ENCODE results near the gene PRKX. TPM values are rescaled to one million over a fixed set of nuclear protein-coding genes. Genes with fewer than 3 reads are reported as not detected.

PRKX gene
- total and polyA plus RNA-seq, 2 of the 8 experiments (the other 6 are each of a cell fraction or from before 2014, with no cell fraction given), result 19.4 to 55.3 TPM

DNA sequence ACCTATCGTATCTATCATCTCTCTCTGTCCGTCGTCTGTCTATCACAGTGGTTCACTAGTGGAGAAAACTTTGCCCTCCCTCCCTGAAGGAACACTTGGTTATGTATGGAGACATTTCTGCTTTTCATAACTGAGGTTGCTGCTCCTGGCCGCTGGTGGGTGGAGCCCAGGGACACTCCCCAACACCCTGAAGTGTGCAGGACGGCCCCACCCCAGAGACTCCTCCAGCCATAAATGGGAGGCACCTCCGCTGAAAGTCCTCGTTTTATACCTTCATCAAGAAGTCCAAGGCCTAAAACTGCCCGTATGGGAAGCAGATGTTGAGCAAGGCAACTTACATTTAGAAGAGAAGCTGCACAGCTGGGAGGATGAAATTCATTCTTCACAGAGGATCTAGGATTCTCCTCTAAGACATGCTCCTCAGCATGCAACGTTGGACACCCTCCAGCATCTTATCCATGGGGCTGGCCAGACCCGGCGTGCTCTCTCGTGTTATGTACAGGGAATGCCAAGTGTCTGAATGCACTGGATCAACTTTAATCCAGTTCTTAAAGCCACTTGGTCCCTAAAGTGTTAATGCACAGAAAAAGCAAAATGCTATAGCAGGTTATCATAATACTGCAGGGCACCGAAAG is 43.5 kb downstream of the PRKX start:
- TF ChIP-seq, protein P1, sequence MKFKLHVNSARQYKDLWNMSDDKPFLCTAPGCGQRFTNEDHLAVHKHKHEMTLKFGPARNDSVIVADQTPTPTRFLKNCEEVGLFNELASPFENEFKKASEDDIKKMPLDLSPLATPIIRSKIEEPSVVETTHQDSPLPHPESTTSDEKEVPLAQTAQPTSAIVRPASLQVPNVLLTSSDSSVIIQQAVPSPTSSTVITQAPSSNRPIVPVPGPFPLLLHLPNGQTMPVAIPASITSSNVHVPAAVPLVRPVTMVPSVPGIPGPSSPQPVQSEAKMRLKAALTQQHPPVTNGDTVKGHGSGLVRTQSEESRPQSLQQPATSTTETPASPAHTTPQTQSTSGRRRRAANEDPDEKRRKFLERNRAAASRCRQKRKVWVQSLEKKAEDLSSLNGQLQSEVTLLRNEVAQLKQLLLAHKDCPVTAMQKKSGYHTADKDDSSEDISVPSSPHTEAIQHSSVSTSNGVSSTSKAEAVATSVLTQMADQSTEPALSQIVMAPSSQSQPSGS (IDR thresholded peaks at IDR 0.05; ENCODE audit: low read length), result no peak
- TF ChIP-seq TEAD4 (IDR thresholded peaks at IDR 0.05; ENCODE audit: low read depth, low read length) (no peak), EP300 (IDR thresholded peaks at IDR 0.05; ENCODE audit: borderline replicate concordance in 1 of 2, low read depth in 2 of 2, low read length in 2 of 2) (no peak), CBX5 (IDR thresholded peaks at IDR 0.05; ENCODE audit: low read depth, low read length) (no peak), POLR2A (IDR thresholded peaks at IDR 0.05; ENCODE audit: control extremely low read depth in 1 of 2, low read depth in 2 of 2, low read length in 2 of 2) (no peak), RNF2 (IDR thresholded peaks at IDR 0.05; ENCODE audit: borderline replicate concordance, low read depth, low read length, missing control alignments, poor library complexity, severe bottlenecking) (no peak), CHD2 (IDR thresholded peaks at IDR 0.05; ENCODE audit: low read length) (no peak), POLR2AphosphoS5 (IDR thresholded peaks at IDR 0.05; ENCODE audit: low read depth, low read length) (no peak), ASH2L (IDR thresholded peaks at IDR 0.05; ENCODE audit: low read length) (no peak)
- Histone ChIP-seq H3K4me1 (replicated peaks in 1 of 4; ENCODE audit: control insufficient read depth in 3 of 4, insufficient read depth in 4 of 4, low read length in 3 of 4) (no peaks in the 10 kb centered on the region), H4K8ac (ENCODE audit: extremely low read depth, insufficient read depth, low read length) (no peak overlapping the region), H4K91ac (replicated peaks; ENCODE audit: insufficient read length, low read length) (no peak overlapping the region), H3K4ac (replicated peaks; ENCODE audit: insufficient read length, low read depth, low read length) (no peak overlapping the region), H3K23me2 (ENCODE audit: low read depth, low read length) (no peaks in the 10 kb centered on the region), H3K56ac (replicated peaks; ENCODE audit: insufficient read length, low read depth, low read length) (no peak overlapping the region), H3K14ac (ENCODE audit: insufficient read length) (no peak overlapping the region), H2AK5ac (ENCODE audit: low read depth, low read length) (no peak overlapping the region), H3K18ac (ENCODE audit: extremely low read depth, low read length) (no peak overlapping the region), H4K20me1 (replicated peaks in 1 of 2; ENCODE audit: control insufficient read depth in 1 of 2, insufficient read depth in 2 of 2, low read length in 2 of 2) (no peaks in the 10 kb centered on the region), H3K27me3 (replicated peaks in 1 of 4; ENCODE audit: control insufficient read depth in 3 of 4, extremely low read depth in 1 of 4, insufficient read depth in 3 of 4, low read length in 3 of 4) (no peaks in the 10 kb centered on the region), H2BK20ac (ENCODE audit: low read length) (no peak overlapping the region), H3K79me2 (ENCODE audit: control insufficient read depth in 1 of 2, insufficient read depth in 2 of 2, low read length in 2 of 2) (no peaks in the 10 kb centered on the region), H3K9ac (replicated peaks in 1 of 4; ENCODE audit: extremely low read depth in 1 of 4, low read depth in 3 of 4, low read length in 3 of 4) (no peak overlapping the region; a peak in 1 of 7 replicates), H2BK15ac (ENCODE audit: low read length) (no peak overlapping the region), H2BK120ac (replicated peaks; ENCODE audit: low read depth, low read length) (no peak overlapping the region), H4K5ac (ENCODE audit: insufficient read length, low read depth, low read length) (no peak overlapping the region), H3K4me2 (ENCODE audit: insufficient read depth in 1 of 2, low read depth in 2 of 2, low read length in 2 of 2) (no peak overlapping the region), H2BK12ac (ENCODE audit: low read depth, low read length) (no peak overlapping the region), H3K79me1 (ENCODE audit: low read depth, low read length) (no peaks in the 10 kb centered on the region), H3K27ac (ENCODE audit: low read depth, low read length) (no peak overlapping the region), H3K9me3 (ENCODE audit: insufficient read depth in 2 of 2, low read depth in 1 of 2, low read length in 1 of 2) (no peaks in the 10 kb centered on the region), H2BK5ac (ENCODE audit: low read depth, low read length) (no peak overlapping the region), H3K36me3 (ENCODE audit: control insufficient read depth in 2 of 4, insufficient read depth in 4 of 4, low read length in 3 of 4) (peaks cover 0 to 23% (median 7%) of the 10 kb centered on the region in 4 experiments; a peak in 5 of 8 replicates), H3K23ac (ENCODE audit: insufficient read length) (no peak overlapping the region), H3K4me3 (ENCODE audit: extremely low read depth in 1 of 4, insufficient read depth in 2 of 4, low read depth in 3 of 4, low read length in 4 of 4) (no peak overlapping the region), H2AFZ (ENCODE audit: low read length) (no peak overlapping the region)
- CTCF ChIA-PET (ENCODE audit: partially characterized antibody), result interaction anchor here (0.9 kb wide), 1 partner anchor 118 kb away, joined by 3 read pairs; no protein-coding TSS in a partner anchor
- no peak for DNase-seq (ENCODE audit: low read depth in 1 of 2, low spot score in 2 of 2)
- no peak for FAIRE-seq
- WGBS, 2 experiments (ENCODE audit: extremely low coverage in 1 of 2, insufficient coverage in 1 of 2, insufficient read length in 1 of 2, insufficient replicate concordance in 2 of 2, low coverage in 1 of 2, low lambda C conversion rate in 2 of 2, missing lambda C conversion rate in 1 of 2), result 89 to 100% methylated on average over 2 to 11 of the region's 13 CpGs
- POLR2A ChIA-PET (ENCODE audit: partially characterized antibody), result no interaction called here
